ENCODE measurements around the gene IL5.

The IL5 gene

GRCh38 chr5:132492386-132493125, 50.8 kb downstream of the IL5 start:
- H3K4me3 ChIP-seq (ENCODE audit: insufficient read depth, low read length, poor library complexity, severe bottlenecking) = no peak overlapping the region
- H3K9me2 ChIP-seq (replicated peaks; ENCODE audit: insufficient read depth, low read length) = no peaks in the 10 kb centered on the region
- H4K20me1 ChIP-seq (ENCODE audit: low read depth, low read length) = no peaks in the 10 kb centered on the region
- H3K79me2 ChIP-seq (ENCODE audit: insufficient read depth, low read length) = peaks cover 4% of the 10 kb centered on the region; the same call in 1 of the 2 replicates
- H3K27me3 ChIP-seq (ENCODE audit: low read length) = no peaks in the 10 kb centered on the region
- H3K9ac ChIP-seq (ENCODE audit: low read length) = no peak overlapping the region
- H2AFZ ChIP-seq (ENCODE audit: low read depth, low read length, severe bottlenecking) = no peak overlapping the region
- TF ChIP-seq EZH2phosphoT487 (conservative IDR thresholded peaks at IDR 0.05; ENCODE audit: low read length) = no peak
- no peak for TF ChIP-seq CTCF (IDR thresholded peaks at IDR 0.05; ENCODE audit: insufficient read depth, low read length, poor library complexity, severe bottlenecking)
- no peak overlapping the region for H3K27ac ChIP-seq (ENCODE audit: low read depth, low read length)
- H3K9me3 ChIP-seq (ENCODE audit: insufficient read depth, low read length) = no peaks in the 10 kb centered on the region
- H3K4me2 ChIP-seq (ENCODE audit: low read depth, low read length, poor library complexity, severe bottlenecking) = no peak overlapping the region
- peaks cover 9% of the 10 kb centered on the region for H3F3A ChIP-seq (ENCODE audit: insufficient read depth)
- no peaks in the 10 kb centered on the region for H3K36me3 ChIP-seq (ENCODE audit: low read length)

Data from SU-DHL-6 (cell line).